ENCODE measurements around the gene NCOA5. TPM values are rescaled to one million over a fixed set of nuclear protein-coding genes. Genes with fewer than 3 reads are reported as not detected.

The NCOA5 gene
- total RNA-seq, 4 donors from 2014 or later: 14.7 to 21.5 (median 19.0) TPM

DNA sequence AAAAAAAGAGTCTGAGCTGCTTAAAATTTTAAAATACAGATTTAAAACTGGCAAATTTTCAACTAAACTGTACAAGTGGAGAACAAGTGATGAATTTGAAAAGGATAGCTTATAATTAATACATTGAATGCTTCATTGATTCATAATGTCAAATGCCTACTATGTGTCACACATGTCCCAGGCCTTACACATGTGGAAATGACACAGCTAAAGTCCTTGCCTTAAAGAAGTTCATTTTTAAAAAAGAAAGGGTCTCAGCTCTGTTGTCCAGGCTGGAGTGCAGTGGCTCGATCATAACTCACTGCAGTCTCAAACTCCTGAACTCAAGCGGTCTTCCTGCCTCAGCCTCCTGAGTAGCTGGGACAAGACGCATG lies 5.0 kb downstream of the NCOA5 start:
- DNase-seq: no peak
- Histone ChIP-seq H3K27ac (peak overlapping the region in 2 of 4 donors; percentile 32 to 52), H3K36me3 (no peaks in the 10 kb centered on the region), H3K27me3 (no peaks in the 10 kb centered on the region), H3K4me3 (peak overlapping the region in 1 of 4 donors; percentile 7), H3K4me1 (peaks cover 86 to 89% of the 10 kb centered on the region in 2 donors), H3K9me3 (no peaks in the 10 kb centered on the region)
- in situ Hi-C loops (cut with MboI; ENCODE audit: low sequenced_read_pairs in 4 of 4) (loop anchor here in 3 of 4 donors (25.0 kb wide), 1 partner anchor 272 kb away; the partner anchor contains the start of gene UBE2C (in 3 of the 3)), intact Hi-C loops (cut with DNase I; ENCODE audit: low total_unique reads) (loop anchor here (5.0 kb wide), 3 partner anchors 152 to 292 kb away; partner anchors contain the start of genes DNTTIP1, PCIF1 and WFDC3)
- no peak for TF ChIP-seq CTCF (IDR thresholded peaks at IDR 0.05 in 4 of 5, conservative IDR thresholded peaks at IDR 0.05 in 1 of 5)
- no peak for TF ChIP-seq POLR2A (IDR thresholded peaks at IDR 0.05)
- no peak for ATAC-seq

GRCh38 chr20:46083531-46084061 lies 6.2 kb downstream of the NCOA5 start:
- Histone ChIP-seq H3K4me1 (peaks cover 85 to 92% of the 10 kb centered on the region in 2 donors), H3K27me3 (no peaks in the 10 kb centered on the region), H3K4me3 (no peak overlapping the region), H3K36me3 (peaks cover 0 to 8% of the 10 kb centered on the region in 2 donors), H3K27ac (no peak overlapping the region), H3K9me3 (no peaks in the 10 kb centered on the region)
- no peak for TF ChIP-seq POLR2A (IDR thresholded peaks at IDR 0.05)
- TF ChIP-seq CTCF (IDR thresholded peaks at IDR 0.05 in 4 of 5, conservative IDR thresholded peaks at IDR 0.05 in 1 of 5): no peak
- no peak for DNase-seq
- no peak for ATAC-seq
- intact Hi-C loops (cut with DNase I; ENCODE audit: low total_unique reads) (no loop called here), in situ Hi-C loops (cut with MboI; ENCODE audit: low sequenced_read_pairs in 4 of 4) (loop anchor here in 3 of 4 donors (25.0 kb wide), 1 partner anchor 271 kb away; the partner anchor contains the start of gene UBE2C (in 3 of the 3))

DNA sequence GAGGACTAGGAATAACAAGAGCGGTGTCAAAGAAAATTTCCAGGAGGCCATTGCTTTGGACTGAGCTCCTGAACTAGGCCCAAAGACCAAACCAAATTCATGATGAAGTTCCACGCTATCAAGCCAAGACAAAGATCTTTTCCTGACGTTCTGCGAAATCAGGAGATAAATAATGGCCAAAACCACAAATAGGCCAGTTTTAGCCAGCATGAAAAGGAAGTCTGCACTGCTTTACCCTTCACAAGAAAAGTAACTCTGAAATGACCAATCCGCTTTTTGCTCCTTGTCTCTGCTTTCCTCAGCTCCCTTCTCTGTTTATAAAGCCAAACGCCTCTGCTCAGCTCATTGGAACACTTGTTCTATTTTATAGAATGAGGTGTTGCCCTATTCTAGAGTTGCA lies 6.7 kb downstream of the NCOA5 start:
- Histone ChIP-seq H3K36me3 (peaks cover 0 to 12% of the 10 kb centered on the region in 2 donors), H3K27ac (no peak overlapping the region), H3K27me3 (no peaks in the 10 kb centered on the region), H3K9me3 (no peaks in the 10 kb centered on the region), H3K4me1 (peaks cover 80 to 87% of the 10 kb centered on the region in 2 donors), H3K4me3 (no peak overlapping the region)
- intact Hi-C loops (cut with DNase I; ENCODE audit: low total_unique reads): no loop called here
- TF ChIP-seq CTCF (IDR thresholded peaks at IDR 0.05 in 4 of 5, conservative IDR thresholded peaks at IDR 0.05 in 1 of 5) (no peak), POLR2A (IDR thresholded peaks at IDR 0.05) (no peak)
- in situ Hi-C loops (cut with MboI; ENCODE audit: low sequenced_read_pairs in 4 of 4): loop anchor here in 3 of 4 donors (25.0 kb wide), 1 partner anchor 271 kb away; the partner anchor contains the start of gene UBE2C (in 3 of the 3)
- DNase-seq (no peak), ATAC-seq (peak in 1 of 2 donors; percentile 12)

DNA sequence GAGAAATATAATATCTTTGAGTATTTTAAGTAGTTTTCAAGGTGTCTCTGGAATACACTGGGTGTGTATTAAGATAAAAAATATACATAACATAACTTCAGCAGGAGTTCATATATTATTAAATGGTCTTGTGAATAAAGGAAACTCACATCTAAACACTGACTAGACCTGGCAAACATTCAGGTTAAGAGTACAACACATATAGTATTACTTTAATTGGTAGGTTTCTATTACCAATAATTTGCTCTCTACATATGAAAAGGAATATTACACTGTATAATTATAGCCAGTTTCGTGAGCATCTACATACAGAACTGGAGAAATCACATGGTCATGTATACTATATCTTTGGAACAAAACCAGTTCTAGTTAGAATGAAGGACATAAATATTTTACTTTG lies 8.7 kb downstream of the NCOA5 start:
- Histone ChIP-seq H3K27ac (no peak overlapping the region), H3K27me3 (no peaks in the 10 kb centered on the region), H3K4me1 (peaks cover 77 to 79% of the 10 kb centered on the region in 2 donors), H3K4me3 (no peak overlapping the region), H3K9me3 (no peaks in the 10 kb centered on the region), H3K36me3 (peaks cover 0 to 12% of the 10 kb centered on the region in 2 donors)
- in situ Hi-C loops (cut with MboI; ENCODE audit: low sequenced_read_pairs in 4 of 4): loop anchor here in 3 of 4 donors (25.0 kb wide), 1 partner anchor 269 kb away; the partner anchor contains the start of gene UBE2C (in 3 of the 3)
- ATAC-seq (no peak), DNase-seq (no peak)
- no peak for TF ChIP-seq CTCF (IDR thresholded peaks at IDR 0.05 in 4 of 5, conservative IDR thresholded peaks at IDR 0.05 in 1 of 5)
- TF ChIP-seq POLR2A (IDR thresholded peaks at IDR 0.05): no peak
- intact Hi-C loops (cut with DNase I; ENCODE audit: low total_unique reads): no loop called here
